Osteocyte (in vitro differentiated cells): ENCODE measurements around the gene FUNDC2. TPM values are rescaled to one million over a fixed set of nuclear protein-coding genes. Genes with fewer than 3 reads are reported as not detected.
A peak's percentile ranks its signal among the peaks of the same experiment; 100 is the strongest.

Experiments
- DNase-seq: peaks from one replicate; pipeline ENCODE4 v3.0.0; 2021; ENCODE audit warnings: mixed read lengths; ENCODE audit not compliant: unreplicated experiment; ENCODE audit errors: extremely low spot score
- H3K27ac Mint-ChIP-seq: one replicate; pipeline ENCODE4 v1.8.0; 2021; ENCODE audit warnings: mild to moderate bottlenecking, mixed read lengths; ENCODE audit not compliant: unreplicated experiment
- H3K27me3 Mint-ChIP-seq: one replicate; pipeline ENCODE4 v1.8.0; 2021; ENCODE audit warnings: mixed read lengths; ENCODE audit not compliant: unreplicated experiment
- H3K36me3 Mint-ChIP-seq: one replicate; pipeline ENCODE4 v1.8.0; 2021; ENCODE audit warnings: mixed read lengths; ENCODE audit not compliant: unreplicated experiment
- H3K4me1 Mint-ChIP-seq: one replicate; pipeline ENCODE4 v1.8.0; 2021; ENCODE audit warnings: mixed read lengths; ENCODE audit not compliant: unreplicated experiment
- H3K4me3 Mint-ChIP-seq: one replicate; pipeline ENCODE4 v1.8.0; 2021; ENCODE audit warnings: mild to moderate bottlenecking, moderate library complexity, mixed read lengths; ENCODE audit not compliant: unreplicated experiment
- H3K9me3 Mint-ChIP-seq: one replicate; pipeline ENCODE4 v1.8.0; 2021; ENCODE audit warnings: mixed read lengths; ENCODE audit not compliant: unreplicated experiment
- total RNA-seq: library from RNA; stranded (reverse); gene quantifications from 2 replicates; pipeline ENCODE4 v1.2.1, GENCODE V29; 2021
- TF ChIP-seq, protein P1 (sequence below): fragments of 200-600 bp; sonication (generic); IDR thresholded peaks from 2 replicates; pipeline ENCODE4 v1.5.0; 2021; ENCODE audit warnings: antibody characterized with exemption, mild to moderate bottlenecking, moderate library complexity

FUNDC2 gene
- total RNA-seq, 1 donor from 2014 or later: 65.1 TPM

DNA sequence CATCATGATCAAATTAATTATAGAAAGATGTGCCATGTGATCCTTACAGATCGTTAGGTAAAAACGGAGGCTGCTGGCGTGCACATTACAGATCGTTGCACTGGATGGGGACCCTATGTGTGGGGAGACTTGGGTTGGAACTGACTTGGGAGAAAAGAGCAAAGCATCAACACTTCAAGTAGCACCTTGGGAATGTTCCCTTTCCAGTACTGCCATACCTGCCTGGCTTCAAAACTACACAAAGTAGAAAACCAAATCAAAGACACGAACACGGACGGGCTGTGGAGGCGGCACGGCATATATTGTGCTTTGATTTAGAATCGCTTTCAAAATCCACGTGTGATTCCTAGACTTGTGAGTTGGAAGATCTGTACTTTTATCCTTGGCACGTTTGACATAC lies 43.4 kb downstream of the FUNDC2 start:
- Mint-ChIP-seq H3K4me3 (peak overlapping the region; percentile 80), H3K36me3 (peaks cover 2% of the 10 kb centered on the region), H3K9me3 (no peaks in the 10 kb centered on the region), H3K27ac (peak overlapping the region; percentile 91), H3K4me1 (peaks cover 27% of the 10 kb centered on the region), H3K27me3 (no peaks in the 10 kb centered on the region)
- DNase-seq: no peak
- TF ChIP-seq, protein P1, sequence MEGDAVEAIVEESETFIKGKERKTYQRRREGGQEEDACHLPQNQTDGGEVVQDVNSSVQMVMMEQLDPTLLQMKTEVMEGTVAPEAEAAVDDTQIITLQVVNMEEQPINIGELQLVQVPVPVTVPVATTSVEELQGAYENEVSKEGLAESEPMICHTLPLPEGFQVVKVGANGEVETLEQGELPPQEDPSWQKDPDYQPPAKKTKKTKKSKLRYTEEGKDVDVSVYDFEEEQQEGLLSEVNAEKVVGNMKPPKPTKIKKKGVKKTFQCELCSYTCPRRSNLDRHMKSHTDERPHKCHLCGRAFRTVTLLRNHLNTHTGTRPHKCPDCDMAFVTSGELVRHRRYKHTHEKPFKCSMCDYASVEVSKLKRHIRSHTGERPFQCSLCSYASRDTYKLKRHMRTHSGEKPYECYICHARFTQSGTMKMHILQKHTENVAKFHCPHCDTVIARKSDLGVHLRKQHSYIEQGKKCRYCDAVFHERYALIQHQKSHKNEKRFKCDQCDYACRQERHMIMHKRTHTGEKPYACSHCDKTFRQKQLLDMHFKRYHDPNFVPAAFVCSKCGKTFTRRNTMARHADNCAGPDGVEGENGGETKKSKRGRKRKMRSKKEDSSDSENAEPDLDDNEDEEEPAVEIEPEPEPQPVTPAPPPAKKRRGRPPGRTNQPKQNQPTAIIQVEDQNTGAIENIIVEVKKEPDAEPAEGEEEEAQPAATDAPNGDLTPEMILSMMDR: no peak

DNA sequence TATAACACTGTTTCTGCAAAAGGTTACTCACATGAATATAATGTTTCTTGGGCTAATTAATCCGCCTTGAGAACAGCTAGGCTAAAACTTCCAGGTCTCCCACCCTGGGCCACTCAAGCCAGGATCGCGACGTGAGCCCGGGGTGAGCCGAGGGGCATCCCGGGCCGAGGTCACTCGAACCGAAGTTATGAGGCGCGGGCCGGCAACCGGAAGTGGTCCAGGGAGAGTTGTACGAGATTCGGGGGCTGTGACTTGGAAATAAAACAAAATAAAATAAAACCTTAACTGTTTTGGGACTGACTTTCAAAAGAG lies 44.0 kb downstream of the FUNDC2 start:
- no peak for DNase-seq
- Mint-ChIP-seq H3K27ac (peak overlapping the region; percentile 91), H3K4me1 (peaks cover 27% of the 10 kb centered on the region), H3K9me3 (no peaks in the 10 kb centered on the region), H3K36me3 (peaks cover 2% of the 10 kb centered on the region), H3K4me3 (peak overlapping the region; percentile 80), H3K27me3 (no peaks in the 10 kb centered on the region)
- TF ChIP-seq, protein P1: no peak

DNA sequence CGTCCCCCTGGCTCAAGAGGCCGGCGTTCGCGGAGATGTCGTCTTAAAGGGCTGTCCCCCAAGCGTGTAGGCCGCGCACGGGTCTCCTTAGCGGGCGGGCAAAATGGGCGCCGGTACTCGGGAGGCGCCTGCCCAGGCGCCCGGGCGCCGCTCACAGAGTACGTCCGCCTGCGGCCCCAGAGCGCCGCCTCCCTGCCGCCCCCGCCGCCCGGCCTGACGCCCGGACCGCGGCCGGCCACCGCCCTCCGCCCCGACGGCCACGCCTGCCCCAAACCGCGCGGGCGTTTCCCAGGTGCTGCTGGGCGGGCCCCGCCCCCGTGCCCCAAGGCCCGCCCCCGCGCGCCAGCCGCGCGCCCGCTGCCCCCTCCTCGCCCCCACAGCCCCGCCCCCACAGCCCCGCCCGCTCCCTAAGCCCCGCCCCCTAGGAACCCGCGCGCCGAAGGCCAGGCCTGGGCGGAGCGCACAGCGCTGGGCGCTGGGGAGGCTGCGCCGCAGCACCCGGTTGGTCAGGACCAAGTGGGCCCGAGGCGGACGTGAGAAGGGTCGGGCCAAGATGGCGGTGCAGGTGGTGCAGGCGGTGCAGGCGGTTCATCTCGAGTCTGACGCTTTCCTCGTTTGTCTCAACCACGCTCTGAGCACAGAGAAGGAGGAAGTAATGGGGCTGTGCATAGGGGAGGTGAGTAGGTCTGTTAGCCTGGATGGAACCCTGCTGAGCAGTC lies 44.5 kb downstream of the FUNDC2 start, which contains the start of the genes BRCC3, CMC4 and MTCP1:
Gene BRCC3, plus strand, starts transcription at position 534 of the 719 bp plus-strand sequence. Its CDS starts 20 bp downstream, at position 554.
Gene CMC4, minus strand, starts transcription at position 162 of the 719 bp plus-strand sequence. CDS start 7,113 bp downstream, outside the sequence.
Gene MTCP1, minus strand, starts transcription at position 162 of the 719 bp plus-strand sequence. CDS start 5,126 bp downstream, outside the sequence.
- no peaks in the 10 kb centered on the region for H3K27me3 Mint-ChIP-seq
- H3K27ac Mint-ChIP-seq: peak within 1 kb of the TSS; percentile 91
- H3K36me3 Mint-ChIP-seq: peaks cover 2% of the 10 kb centered on the region
- peak within 1 kb of the TSS; percentile 86 for H3K4me3 Mint-ChIP-seq
- peak; percentile 94 for DNase-seq
- peaks cover 27% of the 10 kb centered on the region for H3K4me1 Mint-ChIP-seq
- H3K9me3 Mint-ChIP-seq: no peaks in the 10 kb centered on the region
- TF ChIP-seq, protein P1: no peak

DNA sequence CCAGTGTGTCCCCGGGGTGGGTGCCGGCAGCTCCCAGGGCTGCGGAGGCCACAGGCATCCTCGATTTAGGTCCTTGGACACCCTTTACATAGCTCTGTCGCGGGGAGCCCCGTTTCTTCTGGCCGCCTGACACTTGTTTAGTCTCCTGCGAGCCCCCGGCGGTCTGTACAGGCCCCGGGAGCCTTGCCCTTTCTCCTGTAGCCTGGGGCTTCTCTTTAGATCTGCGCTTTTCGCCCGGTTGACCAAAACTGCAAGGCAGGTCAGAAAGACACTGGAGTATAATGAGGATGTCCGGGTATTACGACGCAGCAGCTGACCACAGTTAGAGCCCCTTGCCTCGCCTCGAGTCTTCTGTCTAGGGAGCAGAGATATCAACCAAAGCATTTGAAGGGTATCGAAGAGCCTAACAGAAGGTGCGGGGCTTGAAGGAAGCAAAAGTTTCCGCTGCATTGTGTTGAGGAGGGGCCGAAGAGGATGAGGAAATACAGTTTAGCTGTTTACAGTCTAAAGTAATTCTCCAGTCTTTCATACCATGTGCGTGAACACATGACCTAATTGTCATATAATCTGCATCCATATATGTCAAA lies 45.1 kb downstream of the FUNDC2 start:
- peak overlapping the region; percentile 85 for H3K27ac Mint-ChIP-seq

More for the DNA sequence above, 45.1 kb downstream of the FUNDC2 start:
- peaks cover 27% of the 10 kb centered on the region for H3K4me1 Mint-ChIP-seq
- TF ChIP-seq, protein P1: no peak
- peak overlapping the region; percentile 86 for H3K4me3 Mint-ChIP-seq
- DNase-seq: no peak
- no peaks in the 10 kb centered on the region for H3K9me3 Mint-ChIP-seq
- peaks cover 2% of the 10 kb centered on the region for H3K36me3 Mint-ChIP-seq
- H3K27me3 Mint-ChIP-seq: no peaks in the 10 kb centered on the region
